GM10266 (cell line): Measurements from ENCODE around the gene SLC29A3.

Source experiments
- DNase-seq: peaks from one replicate; pipeline ENCODE4 v3.0.0; 2012; ENCODE audit errors: extremely low spot score
- CTCF ChIP-seq: IDR thresholded peaks from 2 replicates; pipeline ENCODE4 v1.5.1; 2012; ENCODE audit warnings: mild to moderate bottlenecking, low read depth; ENCODE audit not compliant: control insufficient read depth, insufficient read depth; ENCODE audit errors: missing control alignments

SLC29A3 gene

DNA sequence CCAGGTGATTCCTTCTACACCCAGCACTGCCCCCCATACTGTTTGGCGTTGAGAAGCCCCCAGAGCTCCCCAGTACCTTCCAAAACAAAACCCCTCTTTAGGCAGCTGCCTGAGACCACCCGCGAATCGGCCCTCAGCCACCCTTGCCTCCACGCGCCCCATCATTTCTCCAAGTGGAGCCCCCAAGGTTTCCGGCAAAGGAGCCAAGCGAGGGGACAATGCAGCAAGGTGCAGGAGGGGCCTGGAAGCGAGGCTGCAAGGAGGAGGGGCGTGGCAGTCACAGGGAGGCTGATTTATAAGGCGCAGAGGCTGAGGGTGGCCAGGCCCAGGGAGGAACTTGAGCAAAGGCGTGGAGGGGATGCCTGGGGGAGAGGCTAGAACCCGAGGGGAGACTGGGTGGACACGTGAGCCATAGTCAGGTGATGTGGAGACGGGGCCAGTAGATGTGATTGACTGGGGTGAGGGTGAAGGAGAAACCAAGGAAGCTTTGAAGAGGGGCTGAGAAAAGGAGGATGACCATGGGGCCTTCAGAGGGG lies 16.2 kb downstream of the SLC29A3 start:
- no peak for DNase-seq
- TF ChIP-seq CTCF: no peak

- no peak for DNase-seq
- TF ChIP-seq CTCF: no peak
Measured at GRCh38 chr10:71336632-71337031, 17.6 kb downstream of the SLC29A3 start.

DNA sequence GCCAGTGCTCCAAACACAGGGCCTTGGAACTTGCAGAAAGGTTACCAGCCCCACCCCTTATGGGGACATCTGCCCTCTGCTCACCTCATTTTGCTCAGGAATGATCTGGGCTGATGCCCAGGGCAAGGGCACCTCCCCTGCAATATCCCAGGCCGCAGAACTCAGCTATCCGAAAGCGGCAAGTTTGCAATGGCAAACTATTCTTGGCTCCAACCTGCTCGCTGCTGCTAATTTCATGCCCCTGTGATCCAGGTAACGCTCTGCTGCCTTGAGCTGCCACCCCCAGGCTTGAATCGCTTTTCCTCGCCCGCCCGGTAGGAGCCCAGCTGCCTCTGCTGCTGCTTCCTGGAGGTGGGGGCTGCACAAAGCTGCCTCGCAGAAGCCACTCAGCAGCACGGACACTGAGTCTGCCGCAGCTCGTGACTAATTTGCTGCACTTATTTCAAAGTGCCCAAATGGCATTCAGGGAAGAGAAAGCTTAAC lies 18.2 kb downstream of the SLC29A3 start:
- DNase-seq: no peak

GRCh38 chr10:71338728-71339495 lies 19.9 kb downstream of the SLC29A3 start:
- no peak for DNase-seq
- TF ChIP-seq CTCF: no peak

More for the DNA sequence above, 18.2 kb downstream of the SLC29A3 start:
- no peak for TF ChIP-seq CTCF

- no peak for TF ChIP-seq CTCF
- DNase-seq: no peak
Measured at GRCh38 chr10:71339796-71340589, 20.9 kb downstream of the SLC29A3 start.

DNA sequence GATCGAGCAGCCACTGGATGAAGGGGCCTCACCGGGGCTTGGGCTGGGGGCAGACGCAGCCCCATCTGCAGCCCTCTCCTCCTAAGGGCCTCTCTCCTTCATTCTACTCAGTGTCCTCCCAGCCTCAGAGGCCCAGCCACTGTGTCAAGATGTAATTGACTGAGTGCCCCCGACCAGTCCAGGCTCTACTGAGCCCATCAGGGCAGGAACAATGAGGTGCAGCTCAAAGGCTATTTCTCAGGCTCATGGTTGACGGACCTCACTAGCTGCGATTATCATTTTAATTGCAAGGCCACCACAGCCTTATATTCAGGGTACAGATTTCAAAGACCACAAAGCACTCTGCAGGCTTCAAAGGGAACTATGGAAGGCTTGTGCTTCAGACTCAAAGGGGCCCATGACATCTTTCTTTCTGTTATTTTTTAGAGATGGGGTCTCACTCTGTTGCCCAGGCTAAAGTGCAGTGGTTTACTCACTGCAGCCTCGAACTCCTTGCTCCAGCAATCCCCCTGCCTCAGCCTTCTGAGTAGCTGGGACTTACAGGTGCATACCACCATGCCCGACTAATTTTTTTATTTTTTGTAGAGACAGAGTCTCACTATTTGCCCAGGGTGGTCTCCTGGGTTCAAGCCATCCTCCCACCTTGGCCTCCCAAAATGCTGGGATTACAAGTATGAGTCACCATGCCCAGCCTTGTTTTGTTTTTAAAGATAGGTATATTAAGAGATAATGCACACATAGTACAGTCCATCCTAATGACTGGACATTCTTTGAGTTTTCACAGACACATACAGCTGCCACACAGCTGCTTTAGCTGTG lies 23.7 kb downstream of the SLC29A3 start:
- TF ChIP-seq CTCF: no peak
- no peak for DNase-seq
